Measurements from ENCODE around the gene MRPL19.

Gene MRPL19

DNA sequence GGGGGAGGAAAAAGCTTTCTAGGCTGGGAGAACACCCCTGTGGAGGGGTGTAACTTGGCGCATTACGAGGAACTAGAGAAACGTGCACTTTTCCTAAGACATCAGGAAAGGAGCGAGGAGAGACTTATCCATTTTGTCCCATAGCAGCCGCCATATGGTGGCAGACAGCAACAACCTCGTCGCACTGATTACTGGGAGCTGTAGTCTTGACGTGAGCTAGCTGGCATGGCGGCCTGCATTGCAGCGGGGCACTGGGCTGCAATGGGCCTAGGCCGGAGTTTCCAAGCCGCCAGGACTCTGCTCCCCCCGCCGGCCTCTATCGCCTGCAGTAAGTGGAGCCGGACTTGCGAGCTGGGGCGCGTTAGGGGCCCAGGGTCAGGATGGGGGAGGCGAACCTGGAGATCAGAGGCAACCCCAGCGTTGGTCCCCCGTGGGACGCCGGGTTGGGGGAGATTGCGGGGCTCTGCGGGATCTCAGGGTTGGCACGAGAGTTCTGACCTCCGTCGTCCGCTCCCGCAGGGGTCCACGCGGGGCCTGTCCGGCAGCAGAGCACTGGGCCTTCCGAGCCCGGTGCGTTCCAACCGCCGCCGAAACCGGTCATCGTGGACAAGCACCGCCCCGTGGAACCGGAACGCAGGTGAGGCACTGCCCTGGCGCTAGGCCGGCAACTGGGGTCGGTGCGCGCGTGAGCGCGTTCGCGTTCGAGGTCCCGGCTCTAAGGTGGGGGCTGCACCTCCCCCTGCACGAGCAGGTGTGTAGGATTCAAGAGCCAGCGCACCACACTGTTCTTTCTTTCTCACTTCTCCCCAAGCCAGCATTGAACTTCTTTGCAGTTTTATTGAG, at the start of gene MRPL19:
TSS of gene MRPL19 (plus strand) at position 201 of the 843 bp plus-strand sequence. CDS start at position 226, 25 bp downstream.
- DNase-seq (ENCODE audit: low read depth in 2 of 2) = peak; percentile 49 to 56

GRCh38 chr2:75596784-75597183, 49.8 kb upstream of the MRPL19 start:
- DNase-seq (ENCODE audit: low read depth in 2 of 2) = no peak

DNA sequence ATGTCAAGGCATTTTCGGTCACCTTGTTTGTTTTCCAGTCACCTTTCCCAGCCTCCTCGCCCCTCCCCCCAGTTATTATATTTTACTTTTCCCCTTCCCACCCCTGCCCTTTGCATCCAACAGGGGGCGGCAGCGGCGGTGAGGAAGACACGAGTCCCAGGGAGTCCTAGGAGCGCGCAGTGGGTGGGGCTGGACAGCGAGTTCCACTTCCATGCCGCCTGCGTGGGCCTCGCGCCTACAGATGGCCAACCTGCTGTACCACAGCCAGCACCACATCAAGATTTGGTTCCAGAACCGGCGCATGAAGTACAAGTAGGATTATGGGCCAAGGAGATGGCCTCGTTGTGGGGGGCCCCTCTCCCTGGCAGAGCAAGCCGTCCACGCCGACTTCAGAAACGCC, 48.6 kb upstream of the MRPL19 start:
- no peak for DNase-seq (ENCODE audit: low read depth in 2 of 2)

- no peak for DNase-seq (ENCODE audit: low read depth in 2 of 2)
Measured at GRCh38 chr2:75598589-75599155, 47.9 kb upstream of the MRPL19 start.

GRCh38 chr2:75600461-75601011, 46.0 kb upstream of the MRPL19 start:
- no peak for DNase-seq (ENCODE audit: low read depth in 2 of 2)

GRCh38 chr2:75602724-75603342, 43.8 kb upstream of the MRPL19 start:
- DNase-seq (ENCODE audit: low read depth in 2 of 2) = no peak

GRCh38 chr2:75603477-75603876, 43.1 kb upstream of the MRPL19 start:
- DNase-seq (ENCODE audit: low read depth in 2 of 2) = no peak

- no peak for DNase-seq (ENCODE audit: low read depth in 2 of 2)
Measured at GRCh38 chr2:75604484-75604883, 42.1 kb upstream of the MRPL19 start.

- DNase-seq (ENCODE audit: low read depth in 2 of 2) = no peak
Measured at GRCh38 chr2:75605770-75606529, 40.6 kb upstream of the MRPL19 start.

GRCh38 chr2:75606761-75607399, 39.7 kb upstream of the MRPL19 start:
- DNase-seq (ENCODE audit: low read depth in 2 of 2) = no peak

DNA sequence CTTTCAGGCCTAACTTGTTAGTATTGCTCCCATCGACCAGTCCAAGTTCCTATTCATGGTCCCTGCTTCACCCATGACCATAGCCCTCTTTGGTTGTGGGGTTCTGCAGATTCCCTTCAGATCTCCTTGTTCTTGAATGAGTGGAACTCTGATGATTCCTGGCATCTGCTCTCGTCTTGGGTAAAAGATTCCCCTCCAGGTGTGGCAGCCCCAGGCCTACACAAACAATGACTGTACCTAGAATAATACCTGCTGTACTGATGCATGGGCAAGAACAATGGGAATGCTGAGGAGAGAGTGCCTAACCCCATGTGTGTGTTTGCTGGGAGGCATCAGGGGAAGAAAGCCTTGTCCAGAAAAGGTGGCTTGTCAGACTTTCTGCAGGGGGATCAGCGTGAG, 39.2 kb upstream of the MRPL19 start:
- DNase-seq (ENCODE audit: low read depth in 2 of 2) = no peak

DNA sequence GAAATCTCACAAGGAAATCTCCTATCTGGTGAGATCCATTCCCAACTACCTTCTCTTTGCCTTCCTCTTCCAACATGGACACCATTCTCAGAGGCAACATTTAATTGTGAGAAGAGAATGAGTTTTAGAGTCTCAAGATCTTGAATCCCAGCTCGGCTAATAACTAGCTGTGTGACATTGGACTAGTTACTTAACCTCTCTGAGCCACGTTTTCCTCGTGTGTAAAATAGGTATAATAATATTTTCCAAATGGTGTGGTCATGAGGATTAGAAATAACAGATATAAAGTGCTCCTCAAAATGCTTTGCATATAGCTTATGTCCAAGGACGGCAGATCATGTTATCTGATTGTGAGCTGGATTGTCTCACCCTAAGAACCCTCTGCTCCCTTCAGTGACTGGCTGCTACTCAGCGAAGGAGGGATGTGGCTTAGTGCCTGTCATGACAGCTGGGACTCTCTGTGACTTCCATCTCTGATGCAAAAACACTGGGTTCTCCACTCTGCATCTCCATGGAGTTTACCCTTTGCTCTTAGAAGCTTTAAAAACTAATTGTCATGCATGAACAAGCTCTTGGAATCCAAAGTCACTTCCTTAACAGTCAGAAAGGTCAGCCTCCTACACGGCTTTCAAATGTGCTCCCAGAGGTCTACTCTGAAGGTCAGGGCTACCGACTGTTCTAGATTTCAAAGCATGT, 38.4 kb upstream of the MRPL19 start:
- DNase-seq (ENCODE audit: low read depth in 2 of 2) = no peak

GRCh38 chr2:75608684-75609333, 37.8 kb upstream of the MRPL19 start:
- peak; percentile 27 to 40 for DNase-seq (ENCODE audit: low read depth in 2 of 2)

GRCh38 chr2:75609334-75609689, 37.3 kb upstream of the MRPL19 start:
- no peak for DNase-seq (ENCODE audit: low read depth in 2 of 2)

DNA sequence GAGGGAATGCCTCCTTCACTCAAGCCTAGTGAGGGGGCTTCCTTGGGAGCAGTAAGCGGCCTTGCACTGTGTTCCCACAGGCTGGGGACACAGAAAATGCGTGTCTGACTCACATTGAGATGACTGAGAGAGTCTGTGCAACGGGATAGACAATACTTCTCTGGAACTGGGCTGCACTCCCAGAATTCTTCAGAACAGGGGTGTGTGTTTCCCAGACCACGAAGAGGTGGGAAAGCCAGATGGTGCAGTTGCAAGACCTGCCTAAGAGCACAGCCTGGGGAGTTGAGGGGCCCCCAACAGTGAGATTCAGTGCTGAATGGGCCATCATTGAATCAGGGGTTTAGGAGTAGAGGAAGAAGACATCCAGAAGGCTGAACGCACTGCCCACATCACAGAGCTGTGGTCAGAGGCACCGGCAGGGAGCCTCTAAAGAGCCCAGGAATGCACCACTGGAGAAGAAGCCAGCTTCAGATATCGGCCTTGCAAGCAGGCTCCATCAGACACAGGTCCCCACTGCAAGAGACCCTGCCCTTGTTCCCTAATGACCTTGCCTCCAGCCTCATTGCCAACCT, 36.6 kb upstream of the MRPL19 start:
- DNase-seq (ENCODE audit: low read depth in 2 of 2) = no peak

DNA sequence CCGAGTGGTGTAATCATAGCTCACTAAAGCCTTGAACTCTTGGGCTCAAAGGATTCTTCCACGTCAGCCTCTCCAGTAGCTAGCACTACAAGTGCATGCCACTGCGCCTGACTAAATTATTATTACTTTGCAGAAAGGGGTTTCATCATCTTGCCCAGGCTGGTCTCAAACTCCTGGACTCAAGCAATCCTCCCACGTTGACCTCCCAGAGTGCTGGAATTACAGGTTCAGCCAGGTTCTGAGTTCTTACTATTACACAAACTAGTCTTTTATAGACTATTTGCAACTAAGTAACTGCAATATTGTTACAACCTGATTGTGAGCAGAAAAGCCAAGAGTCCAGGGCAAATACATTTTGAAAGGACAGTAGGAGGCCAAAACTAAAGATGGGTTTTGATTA, 35.9 kb upstream of the MRPL19 start:
- DNase-seq (ENCODE audit: low read depth in 2 of 2) = no peak

DNA sequence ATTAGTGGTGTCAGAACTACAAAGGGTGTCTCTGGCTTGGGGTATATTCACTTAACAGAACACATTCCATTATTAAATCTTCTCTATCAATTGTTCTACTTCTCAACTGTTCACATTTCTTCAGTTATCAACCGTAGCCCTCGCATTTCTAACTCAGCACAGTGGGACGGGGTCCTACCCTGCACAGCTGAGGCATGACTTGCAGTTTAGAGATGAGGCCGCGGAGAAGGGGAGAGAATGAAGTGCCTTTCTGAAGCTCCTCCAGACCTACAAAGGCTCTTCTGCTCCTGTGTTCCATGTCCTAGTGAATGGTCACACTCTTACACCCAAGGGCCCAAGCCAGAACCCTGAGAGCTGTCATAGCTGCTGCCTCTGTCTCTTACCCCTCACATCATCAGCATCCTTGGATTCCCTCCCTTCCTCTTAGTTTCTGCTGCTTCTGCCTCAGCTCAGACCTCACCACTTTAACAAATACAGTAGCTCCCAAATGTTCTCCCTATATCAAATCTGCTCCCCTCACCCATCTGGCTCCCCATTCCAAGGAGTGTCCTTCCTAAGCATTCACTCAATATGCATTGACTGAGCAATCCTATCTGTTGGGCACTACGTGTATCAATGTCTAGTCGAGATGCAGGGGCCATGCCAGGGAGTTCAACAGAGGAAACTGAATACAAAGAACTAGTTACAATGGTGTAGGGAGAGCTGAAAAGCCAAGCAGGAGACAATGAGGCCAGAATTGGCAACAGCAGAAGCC, 34.3 kb upstream of the MRPL19 start:
- no peak for DNase-seq (ENCODE audit: low read depth in 2 of 2)

GRCh38 chr2:75612862-75613243, 33.7 kb upstream of the MRPL19 start:
- no peak for DNase-seq (ENCODE audit: low read depth in 2 of 2)

DNA sequence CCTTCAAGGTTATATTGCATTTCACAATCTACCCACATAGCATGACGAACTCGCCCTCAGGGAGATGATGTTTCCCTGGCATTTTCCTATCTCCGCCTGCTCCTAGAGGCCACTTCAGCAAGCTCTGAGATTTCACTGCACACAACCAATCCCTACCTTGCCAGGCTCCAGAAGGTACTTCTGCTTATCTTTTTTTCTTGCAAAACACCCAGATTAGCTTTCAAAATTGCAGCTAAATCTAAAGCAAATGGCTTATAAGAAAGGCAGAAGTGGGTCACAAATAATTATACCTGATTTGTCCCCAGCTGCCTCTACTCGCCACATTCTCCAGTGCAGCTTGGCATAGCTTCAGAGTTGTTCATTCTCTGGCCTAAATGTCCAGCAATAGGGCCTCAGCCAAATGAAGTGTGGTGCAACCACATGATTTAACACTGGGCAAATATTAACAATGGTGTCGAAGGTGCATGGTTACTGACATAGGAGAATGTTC, 32.4 kb upstream of the MRPL19 start:
- DNase-seq (ENCODE audit: low read depth in 2 of 2) = no peak

All from stimulated activated CD8-positive, alpha-beta memory T cell treated with anti-CD3 and anti-CD28 coated beads, Interleukin-2, amount 100 ng/mL, for 48 hours (primary cell).